DMS114 treated with DMSO at 0.1 percent for 48 hours (cell line): ENCODE results near the gene LGALS7.
"Not testable (repeated sequence)": the region's sequence is repeated elsewhere in the genome, so short reads cannot be mapped to it uniquely, and the experiment has no call there.

Source experiments
- DNase-seq: peaks from one replicate; lab custom pipeline; 2025; ENCODE audit not compliant: unreplicated experiment; lab: John Stamatoyannopoulos, UW

LGALS7 gene

DNA sequence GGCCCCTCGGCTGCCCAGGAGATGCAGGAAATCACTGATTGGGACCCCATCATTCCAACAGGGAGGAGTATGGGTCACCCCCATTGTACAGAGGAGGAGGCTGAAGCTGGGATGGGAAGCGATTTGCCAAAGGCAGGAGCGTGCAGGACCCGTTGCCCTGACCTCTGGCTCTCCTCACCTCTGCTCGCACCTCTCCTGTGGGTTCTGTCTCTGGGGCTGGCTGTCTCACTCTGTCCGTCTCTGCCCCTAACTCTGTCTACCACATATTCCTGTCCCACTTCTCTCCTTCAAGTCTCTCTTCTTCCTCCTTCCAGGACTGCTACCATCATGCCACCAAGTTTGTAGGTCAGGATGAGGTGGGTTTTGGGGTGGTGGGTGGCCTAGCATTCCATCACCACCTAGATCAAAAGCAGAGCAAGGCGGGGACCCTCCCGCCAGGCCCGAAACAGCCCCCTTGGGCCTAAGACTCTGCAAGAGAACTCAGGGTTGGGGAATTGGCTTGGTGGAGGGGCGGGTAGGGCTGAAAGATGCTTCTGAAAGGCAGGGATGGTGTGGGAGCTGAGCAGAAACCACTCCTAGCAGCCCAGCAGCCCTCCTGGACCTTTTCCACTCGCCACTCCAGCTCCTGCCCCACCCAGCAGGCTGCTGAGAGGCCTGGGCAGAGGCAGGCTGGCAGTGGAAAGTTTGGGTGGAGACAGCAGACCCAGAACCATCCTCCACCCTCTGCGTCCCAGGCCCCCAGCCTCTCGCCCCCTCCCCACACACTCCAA lies 1.0 kb upstream of the LGALS7 start:
- DNase-seq = no peak

DNA sequence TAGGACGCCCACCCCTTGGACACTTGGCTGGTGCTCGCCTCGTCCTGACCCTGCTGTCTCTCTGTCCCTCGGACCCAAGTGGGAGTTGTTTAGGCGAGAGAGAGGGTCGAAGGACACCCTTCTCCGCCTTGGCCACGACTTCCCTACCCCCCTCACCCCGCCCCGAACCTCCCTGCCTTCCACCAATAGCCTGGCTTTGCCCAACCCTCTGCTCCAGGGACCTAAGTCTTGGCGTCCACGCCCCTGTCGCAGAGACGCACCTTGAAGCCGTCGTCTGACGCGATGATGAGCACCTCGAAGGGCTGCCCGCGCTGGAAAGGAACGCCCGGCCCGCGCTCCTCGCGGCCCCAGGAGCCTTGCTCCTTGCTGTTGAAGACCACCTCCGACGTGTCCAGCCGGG lies 1.7 kb downstream of the LGALS7 start:
- not testable (repeated sequence) for DNase-seq

DNA sequence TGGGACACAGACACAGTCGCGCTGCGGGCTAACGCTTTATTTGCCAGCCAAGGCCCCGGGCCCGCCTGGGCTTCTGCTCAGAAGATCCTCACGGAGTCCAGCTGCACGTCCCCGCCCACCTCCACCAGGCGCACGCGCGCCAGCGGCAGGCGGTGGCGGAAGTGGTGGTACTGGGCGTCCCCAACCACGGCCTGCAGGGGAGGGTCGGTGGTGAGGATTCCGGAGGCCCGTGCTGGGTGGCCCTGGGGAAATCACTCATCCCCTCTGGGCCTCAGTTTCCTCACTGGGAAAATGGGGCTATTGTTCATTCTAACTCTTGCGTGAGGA lies 2.4 kb downstream of the LGALS7 start:
- not testable (repeated sequence) for DNase-seq

DNA sequence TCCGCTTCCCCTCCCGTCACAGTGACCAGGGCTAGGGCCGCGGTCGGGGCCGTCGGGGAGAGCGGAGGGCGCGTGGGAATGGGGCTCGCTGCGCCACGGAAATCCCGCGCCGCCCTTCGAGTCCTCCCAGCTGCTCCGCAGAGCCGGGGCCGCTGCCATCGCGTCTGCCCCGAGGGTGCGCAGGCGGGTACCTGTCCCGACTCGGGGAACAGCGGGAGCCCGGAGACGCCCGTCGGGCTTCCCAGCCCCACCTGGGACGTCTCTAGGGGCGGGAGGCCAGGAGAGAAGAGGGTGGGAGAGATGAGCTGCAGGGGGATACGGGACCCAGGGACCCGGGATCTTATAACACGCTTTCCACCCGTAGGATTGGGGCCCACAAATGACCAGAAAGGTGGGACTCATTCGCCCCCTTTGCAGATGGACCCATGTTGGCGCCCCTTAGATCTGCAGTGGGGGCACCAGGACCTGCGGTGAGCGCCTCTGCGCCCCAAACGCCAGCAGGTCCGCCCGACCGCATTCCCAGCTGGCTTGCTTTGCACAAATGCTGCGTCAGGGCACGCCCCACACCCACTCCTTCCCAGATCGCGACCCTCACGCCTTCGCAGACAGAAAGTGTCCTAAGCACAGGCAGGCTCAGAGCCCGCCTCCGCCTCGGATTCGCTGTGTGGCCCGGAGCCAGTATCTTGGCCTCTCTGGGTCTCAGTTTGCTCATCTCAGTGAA lies 2.9 kb downstream of the LGALS7 start:
- not testable (repeated sequence) for DNase-seq

DNA sequence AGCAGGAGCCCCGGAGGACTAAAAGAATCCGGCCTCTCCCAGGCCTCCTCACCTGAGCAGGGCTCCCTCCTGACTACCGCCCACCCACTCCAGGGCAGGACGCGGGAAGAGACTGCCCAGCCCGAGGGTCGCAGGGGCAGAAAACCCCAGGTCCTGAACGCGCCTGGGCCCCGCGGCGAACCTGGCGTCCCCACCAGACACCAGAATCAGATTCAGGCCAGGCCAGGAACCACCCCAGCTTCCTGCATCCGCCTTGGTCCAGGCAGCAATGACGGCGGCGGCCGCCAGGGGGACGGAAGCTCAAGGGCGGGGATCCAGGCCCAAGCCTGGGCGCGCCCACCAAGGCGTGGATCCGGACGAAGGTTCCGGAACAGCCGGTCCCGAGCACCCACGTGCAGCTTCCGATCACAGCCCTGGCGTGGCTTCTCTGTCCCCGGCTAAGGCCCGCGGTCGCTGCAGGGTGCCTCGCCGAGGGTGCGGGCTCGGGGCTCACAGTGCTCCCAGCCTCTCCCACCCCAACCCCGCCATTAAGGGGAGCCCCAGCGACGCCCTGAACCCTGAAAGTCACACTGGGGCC lies 3.6 kb downstream of the LGALS7 start:
- DNase-seq = no peak

DNA sequence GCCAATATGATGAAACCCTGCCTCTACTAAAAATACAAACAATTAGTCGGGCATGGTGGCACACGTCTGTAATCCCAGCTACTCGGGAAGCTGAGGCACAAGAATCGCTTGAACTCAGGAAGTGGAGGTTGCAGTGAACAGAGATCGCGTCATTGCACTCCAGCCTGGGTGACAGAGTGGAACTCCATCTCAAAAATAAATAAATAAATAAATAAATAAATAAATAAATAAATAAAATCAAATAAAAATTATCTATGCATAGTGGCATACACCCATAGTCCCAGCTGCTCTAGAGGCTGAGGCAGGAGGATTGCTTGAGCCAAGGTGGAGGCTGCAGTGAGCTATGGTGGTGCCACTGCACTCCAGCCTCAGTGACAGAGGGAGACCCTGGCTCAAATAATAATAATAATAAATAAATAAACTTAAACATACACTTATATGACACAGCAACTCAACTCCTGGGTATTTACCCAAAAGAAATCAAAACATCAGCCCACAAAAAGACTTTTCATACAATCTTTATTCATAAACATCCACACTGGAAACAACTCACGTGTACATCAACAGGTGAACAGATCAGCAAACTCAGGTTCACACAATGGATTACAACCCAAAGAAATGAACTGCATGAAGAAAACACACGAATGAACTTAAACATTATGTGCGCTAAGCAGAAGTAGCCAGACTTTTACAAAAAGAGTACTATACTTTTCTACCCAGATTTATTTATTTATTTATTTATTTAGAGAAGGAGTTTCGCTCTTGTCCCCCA lies 6.9 kb downstream of the LGALS7 start:
- DNase-seq = no peak

DNA sequence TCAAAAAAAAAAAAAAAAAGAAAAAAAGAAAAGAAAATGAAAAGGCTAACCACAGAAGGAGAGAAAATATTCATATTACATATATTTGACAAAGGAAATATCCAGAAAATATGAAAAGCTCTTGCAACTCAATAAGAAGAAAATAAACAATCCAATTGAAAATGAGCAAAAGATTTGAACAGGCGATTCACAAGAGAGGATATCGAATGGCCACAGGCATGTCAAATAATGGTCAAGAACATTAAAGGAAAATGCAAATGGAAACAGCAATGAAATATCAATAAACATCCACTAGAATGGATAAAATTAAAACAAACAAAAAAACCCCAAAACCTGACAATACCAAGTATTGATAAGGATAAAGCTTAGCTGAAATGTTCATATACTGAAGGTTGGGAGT lies 8.1 kb downstream of the LGALS7 start:
- no peak for DNase-seq

DNA sequence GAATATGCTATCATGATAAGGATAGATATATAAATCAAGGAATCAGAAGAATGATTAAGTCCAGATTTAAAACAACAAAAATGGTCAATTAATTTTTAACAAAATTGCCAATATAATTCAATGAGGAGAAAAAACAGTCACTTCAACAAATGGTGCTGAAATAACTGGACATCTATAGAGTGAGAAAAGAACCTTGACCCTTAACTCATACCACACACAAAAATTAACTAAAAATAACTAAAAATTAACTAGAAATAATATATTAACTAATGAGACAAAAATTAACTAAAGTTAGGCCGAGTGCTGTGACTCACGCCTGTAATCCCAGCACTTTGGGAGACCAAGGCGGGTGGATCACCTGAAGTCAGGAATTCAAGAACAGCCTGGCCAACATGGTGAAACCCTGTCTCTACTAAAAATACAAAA lies 9.5 kb downstream of the LGALS7 start:
- no peak for DNase-seq

DNA sequence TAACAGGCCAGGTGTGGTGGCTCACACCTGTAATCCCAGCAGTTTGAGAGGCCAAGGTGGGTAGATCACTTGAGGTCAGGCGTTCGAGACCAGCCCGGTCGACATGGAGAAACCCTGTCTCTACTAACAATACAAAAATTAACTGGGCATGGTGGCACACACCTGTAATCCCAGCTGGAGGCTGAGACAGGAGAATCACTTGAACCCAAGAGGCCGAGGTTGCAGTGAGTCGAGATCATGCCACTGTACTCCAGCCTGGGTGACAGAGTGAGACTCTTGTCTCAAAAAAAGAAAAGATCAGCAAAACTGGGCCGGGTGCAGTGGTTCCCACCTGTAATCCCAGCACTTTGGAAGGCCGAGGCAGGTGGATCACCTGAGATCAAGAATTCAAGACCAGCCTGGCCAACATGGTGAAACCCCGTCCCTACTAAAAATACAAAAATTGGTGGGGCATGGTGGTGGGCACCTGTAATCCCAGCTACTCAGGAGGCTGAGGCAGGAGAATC lies 11.4 kb downstream of the LGALS7 start:
- not testable (repeated sequence) for DNase-seq

DNA sequence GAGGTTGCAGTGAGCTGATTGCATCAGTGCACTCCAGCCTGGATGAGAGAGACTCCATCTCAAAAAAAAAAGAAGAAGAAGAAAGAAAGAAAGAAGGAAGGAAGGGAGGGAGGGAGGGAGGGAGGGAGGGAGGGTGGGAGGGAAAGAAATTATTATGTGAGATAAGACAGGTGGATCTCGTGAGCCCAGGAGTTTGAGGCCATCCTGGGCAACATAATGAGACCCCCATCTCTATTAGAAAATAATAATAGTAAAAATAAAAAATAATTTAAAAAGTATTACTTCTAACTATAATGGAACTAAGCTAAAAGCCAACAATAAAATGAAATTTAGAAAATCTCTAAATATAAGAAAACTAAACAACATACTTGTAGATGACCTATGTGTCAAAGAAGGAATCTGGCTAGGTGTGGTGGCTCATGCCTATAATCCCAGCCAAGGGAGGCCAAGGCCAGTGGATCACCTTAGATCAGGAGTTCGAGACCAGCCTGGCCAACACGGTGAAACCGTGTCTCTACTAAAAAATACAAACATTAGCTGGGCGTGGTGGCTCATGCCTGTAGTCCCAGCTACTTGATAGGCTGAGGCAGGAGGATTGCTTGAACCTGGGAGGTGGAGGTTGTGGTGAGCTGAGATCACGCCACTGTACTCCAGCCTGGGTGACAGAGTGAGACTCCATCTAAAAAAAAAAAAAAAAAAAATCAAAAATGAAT lies 12.4 kb downstream of the LGALS7 start:
- DNase-seq = not testable (repeated sequence)

DNA sequence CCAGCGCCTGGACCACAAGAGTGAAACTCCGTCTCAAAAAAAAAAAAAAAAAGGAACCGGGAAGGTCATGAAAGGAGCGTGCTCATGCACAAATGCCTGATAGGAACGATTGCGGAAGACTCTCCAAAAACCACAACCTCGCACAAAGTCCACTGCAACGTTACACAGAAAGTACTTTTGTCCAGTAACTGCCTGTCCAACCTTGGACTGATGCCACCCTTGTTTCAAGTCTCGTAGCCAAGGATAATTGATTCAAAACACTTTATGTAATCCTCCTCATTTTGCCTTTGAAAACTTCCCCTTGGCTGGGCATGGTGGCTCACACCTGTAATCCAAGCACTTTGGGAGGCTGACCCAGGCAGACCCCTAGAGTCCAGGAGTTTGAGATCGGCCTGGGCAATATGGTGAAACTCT lies 13.7 kb downstream of the LGALS7 start:
- no peak for DNase-seq

DNA sequence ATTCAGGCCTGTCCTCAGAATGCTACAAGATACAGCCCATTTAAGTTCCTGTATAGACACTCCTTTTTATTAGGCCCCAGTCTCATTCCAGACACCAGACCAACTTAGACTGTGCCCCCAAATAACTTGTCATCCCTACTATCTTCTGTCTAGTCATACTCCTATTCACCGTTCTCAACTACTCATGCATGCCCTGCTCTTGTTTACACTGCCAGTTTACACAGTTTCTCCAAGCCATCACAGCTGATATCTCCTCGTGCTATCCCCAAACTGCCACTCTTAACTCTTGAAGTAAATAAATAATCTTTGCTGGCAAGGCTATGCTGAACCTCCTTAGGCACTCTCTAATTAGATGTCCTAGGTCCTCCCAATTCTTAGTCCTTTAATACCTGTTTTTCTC lies 19.1 kb downstream of the LGALS7 start:
- DNase-seq = not testable (repeated sequence)

DNA sequence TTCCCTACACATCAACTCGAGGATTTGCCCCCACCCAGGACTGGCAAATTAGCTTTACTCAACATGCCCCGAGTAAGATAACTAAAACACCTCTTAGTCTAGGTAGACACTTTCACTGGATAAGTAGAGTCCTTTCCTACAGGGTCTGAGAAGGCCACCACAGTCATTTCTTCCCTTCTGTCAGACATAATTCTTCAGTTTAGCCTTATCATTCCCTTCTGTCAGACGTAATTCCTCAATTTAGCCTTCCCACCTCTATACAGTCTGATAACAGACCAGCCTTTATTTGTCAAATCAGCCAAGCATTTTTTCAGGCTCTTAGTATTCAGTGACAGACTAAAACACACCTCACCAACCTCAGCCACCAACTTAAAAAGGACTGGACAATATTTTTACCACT lies 19.5 kb downstream of the LGALS7 start:
- not testable (repeated sequence) for DNase-seq

DNA sequence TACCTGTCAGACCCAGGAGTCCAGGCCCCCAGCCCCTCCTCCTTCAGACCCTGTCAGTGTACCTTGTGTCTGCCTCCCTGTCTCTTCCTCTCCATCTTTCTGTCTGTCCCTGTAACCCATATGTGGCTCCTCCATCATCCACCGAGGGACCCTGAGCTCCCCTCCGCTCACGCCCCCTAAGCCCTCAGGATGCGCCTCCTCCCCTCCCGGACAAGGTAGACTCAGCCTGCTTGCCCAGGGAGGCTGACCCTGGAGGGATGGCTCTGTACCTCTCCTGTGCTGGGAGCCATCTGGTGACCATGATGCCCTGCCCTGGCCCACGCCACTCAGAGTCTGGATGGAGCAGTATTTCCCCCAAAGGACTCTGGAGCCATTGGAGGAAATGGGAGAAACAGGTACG lies 28.0 kb downstream of the LGALS7 start:
- DNase-seq = no peak

DNA sequence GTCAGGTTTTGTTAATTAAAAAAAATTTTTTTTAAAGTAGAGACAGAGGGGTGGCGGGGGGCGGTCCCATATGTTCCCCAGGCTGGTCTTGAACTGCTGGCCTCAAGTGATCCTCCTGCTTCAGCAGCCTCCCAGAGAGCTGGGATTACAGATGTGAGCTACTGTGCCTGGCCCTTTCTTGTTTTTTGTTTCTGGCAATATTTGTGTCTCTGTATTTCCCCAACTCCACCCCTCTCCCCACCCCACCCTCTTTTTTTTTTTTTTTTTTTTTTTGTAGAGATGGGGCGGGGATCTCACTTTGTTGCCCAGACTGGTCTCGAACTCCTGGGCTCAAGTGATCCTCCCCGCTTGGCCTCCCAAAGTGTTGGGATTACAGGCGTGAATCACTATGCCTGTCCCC lies 28.4 kb downstream of the LGALS7 start:
- no peak for DNase-seq

DNA sequence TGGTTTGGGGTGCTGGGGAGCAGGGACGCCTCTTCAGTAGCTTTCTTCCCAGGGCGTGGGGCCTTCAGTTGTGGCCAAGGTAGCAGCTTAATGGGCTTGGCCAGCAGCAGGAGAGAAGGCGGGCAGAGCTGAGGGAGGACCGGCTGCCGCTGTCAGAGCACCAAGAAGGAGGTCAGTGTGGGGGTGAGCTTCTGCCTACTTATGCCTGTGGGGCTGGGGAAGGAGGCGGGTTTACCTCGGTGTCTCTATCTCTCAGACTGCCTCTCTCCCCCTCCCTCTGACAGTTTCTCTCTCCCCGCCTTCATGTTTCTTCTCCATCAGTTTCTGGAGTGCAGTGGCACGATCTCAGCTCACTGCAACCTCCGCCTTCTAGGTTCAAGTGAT lies 29.0 kb downstream of the LGALS7 start, which contains the start of gene CAPN12:
Gene CAPN12 (minus strand): TSS at position 177 of the 384 bp plus-strand sequence. CDS start 309 bp downstream, outside the sequence.
- no peak for DNase-seq

DNA sequence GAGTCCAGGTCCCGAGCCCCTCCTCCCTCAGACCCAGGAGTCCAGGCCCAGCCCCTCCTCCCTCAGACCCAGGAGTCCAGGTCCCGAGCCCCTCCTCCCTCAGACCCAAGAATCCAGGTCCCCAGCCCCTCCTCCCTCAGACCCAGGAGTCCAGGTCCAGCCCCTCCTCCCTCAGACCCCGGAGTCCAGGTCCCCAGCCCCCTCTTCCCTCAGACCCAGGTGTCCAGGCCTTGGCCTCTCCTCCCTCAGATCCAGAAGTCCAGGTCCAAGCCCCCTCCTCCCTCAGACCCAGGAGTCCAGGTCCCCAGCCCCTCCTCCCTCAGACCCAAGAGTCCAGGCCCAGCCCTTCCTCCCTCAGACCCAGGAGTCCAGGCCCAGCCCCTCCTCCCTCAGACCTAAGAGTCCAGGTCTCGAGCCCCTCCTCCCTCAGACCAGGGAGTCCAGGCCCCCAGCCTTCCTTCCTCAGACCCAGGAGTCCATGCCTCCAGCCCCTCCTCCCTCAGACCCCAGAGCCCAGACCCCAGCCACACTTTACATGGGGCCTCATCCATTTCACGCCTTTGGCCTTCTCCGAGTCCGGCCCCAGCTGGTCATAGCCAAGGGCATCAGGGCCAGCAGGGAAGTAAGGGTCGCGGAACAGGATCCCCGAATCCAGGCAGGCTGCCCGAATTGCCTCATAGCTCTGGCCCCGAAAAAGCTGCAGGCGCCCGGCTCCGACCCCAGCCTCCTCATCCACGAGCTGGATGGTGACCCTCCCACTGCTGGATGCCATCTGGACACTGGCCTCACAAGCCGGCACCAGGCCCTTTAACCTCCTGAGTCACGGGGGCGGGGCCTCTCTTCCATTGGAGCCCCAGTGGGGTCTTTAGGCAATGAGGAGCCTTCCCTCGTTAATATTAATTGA lies 29.7 kb downstream of the LGALS7 start:
- no peak for DNase-seq

DNA sequence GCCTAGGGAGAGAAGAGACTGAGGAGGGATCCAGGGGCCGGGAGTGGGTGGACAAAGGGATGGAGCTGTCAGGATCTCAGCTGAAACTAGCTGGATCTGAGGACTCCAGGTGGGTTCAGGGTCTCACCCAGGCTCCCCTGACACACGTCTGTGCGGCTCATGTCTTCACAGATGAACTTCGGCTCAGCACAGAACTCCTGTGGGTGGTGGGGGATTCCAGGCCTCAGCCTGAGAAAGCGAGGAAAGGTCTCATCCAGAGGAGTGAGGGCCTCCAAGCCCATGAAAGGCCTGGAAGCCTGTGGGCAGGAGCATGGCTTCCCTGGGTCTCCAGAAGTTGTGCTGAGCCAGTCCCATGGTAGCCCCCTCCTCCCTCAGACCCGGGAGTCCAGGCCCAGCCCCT lies 30.4 kb downstream of the LGALS7 start:
- DNase-seq = no peak

DNA sequence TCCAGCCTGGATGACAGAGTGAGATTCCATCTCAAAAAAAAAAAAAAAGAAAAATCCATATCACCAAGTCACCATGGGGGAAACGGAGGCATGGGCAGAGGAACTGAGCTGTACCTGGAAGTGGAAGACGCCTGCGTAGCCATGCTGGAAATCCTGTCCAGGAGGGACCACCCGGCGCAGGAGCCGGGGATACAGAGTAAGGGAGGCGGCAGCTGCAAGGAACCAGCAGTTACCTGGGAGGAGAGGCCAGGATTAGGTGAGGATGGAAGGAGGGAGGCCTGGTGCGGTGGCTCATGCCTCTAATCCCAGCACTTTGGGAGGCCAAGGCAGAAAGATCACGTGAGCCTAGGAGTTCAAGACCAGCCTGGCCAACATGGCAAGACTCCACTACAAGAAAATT lies 31.0 kb downstream of the LGALS7 start:
- no peak for DNase-seq

DNA sequence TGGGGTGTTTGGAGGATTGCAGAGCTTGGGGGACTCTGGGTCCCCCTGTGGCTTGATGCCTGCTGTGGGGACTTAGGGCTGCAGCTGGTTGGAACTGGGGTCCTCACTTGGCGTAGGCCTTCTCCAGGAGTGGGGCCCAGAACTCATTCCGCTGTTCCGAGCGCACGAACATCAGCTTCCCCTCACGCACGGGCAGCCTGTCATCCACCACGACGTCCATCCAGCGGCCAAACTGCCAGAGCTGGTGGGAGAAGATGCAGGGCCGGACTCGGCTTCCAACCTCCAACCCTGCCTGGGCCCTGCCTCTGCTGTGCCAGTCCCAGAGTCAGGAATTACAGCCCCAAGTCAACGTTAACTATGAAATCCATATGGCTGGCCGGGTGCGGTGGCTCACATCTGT lies 31.6 kb downstream of the LGALS7 start:
- DNase-seq = no peak
